IMR-90 (cell line): ENCODE measurements around the gene C22orf31. TPM values are rescaled to one million over a fixed set of nuclear protein-coding genes. Genes with fewer than 3 reads are reported as not detected.

Experiments used
- ATAC-seq: fragments of 200-7000 bp; cut with Tn5 transposase; 2 replicates; pipeline ENCODE4 v1.9.1; 2020; ENCODE audit warnings: low read depth, mild to moderate bottlenecking, moderate library complexity
- BruUV-seq: library from RNA; stranded (reverse); fragments of 400-500 nt; replicated peaks from 2 replicates; lab custom pipeline; 2021; lab: Mats Ljungman, UMichigan
- CTCF ChIA-PET: fragments of 300-600 bp; formaldehyde crosslinking; extraction: SDS; loops from one replicate; lab custom pipeline; 2021; ENCODE audit warnings: antibody characterized with exemption; lab: Yijun Ruan, JAX
- POLR2A ChIA-PET: fragments of 300-600 bp; sonication (Branson Sonifier 250); formaldehyde crosslinking; loops from one replicate; lab custom pipeline; 2022; ENCODE audit warnings: antibody characterized with exemption; ENCODE audit not compliant: unreplicated experiment; lab: Charles Lee
- DNase-seq: peaks from one replicate; pipeline ENCODE4 v3.0.0; 2013
- H2AFZ ChIP-seq: replicated peaks from 2 replicates; pipeline ENCODE3; 2013; ENCODE audit warnings: low read length, mild to moderate bottlenecking; ENCODE audit not compliant: poor library complexity
- H2AK5ac ChIP-seq: 2 replicates; pipeline ENCODE4 v1.6.1; 2013; ENCODE audit warnings: low read depth, low read length, inconsistent platforms
- H2AK9ac ChIP-seq: replicated peaks from 2 replicates; pipeline ENCODE3; 2013; ENCODE audit warnings: mild to moderate bottlenecking, low read depth, low read length, moderate library complexity; ENCODE audit not compliant: poor library complexity
- H2BK120ac ChIP-seq: 2 replicates; pipeline ENCODE4 v1.6.1; 2013; ENCODE audit warnings: low read depth, low read length, inconsistent platforms
- H2BK15ac ChIP-seq: 3 replicates; pipeline ENCODE4 v1.6.1; 2013; ENCODE audit warnings: low read depth, low read length, inconsistent platforms
- H2BK20ac ChIP-seq: 2 replicates; pipeline ENCODE4 v1.6.1; 2013; ENCODE audit warnings: low read depth, mild to moderate bottlenecking, inconsistent platforms, low read length, moderate library complexity
- H2BK5ac ChIP-seq: 2 replicates; pipeline ENCODE4 v1.6.1; 2013; ENCODE audit warnings: mild to moderate bottlenecking, low read depth, low read length, inconsistent platforms; ENCODE audit not compliant: poor library complexity, severe bottlenecking
- H3K14ac ChIP-seq: replicated peaks from 2 replicates; pipeline ENCODE4 v1.6.1; 2013; ENCODE audit warnings: low read depth, low read length, inconsistent platforms
- H3K18ac ChIP-seq: 2 replicates; pipeline ENCODE4 v1.6.1; 2013; ENCODE audit warnings: low read depth, low read length, control low read depth
- H3K23ac ChIP-seq: 2 replicates; pipeline ENCODE4 v1.6.1; 2013; ENCODE audit warnings: low read depth, low read length, inconsistent platforms
- H3K27ac ChIP-seq: 2 replicates; pipeline ENCODE4 v1.5.1; 2013; ENCODE audit warnings: mild to moderate bottlenecking, control low read depth, low read length; ENCODE audit not compliant: insufficient read depth
- H3K27me3 ChIP-seq: 2 replicates; pipeline ENCODE4 v1.6.1; 2013; ENCODE audit warnings: low read length; ENCODE audit not compliant: control insufficient read depth, insufficient read depth
- H3K36me3 ChIP-seq: 2 replicates; pipeline ENCODE4 v1.6.1; 2013; ENCODE audit warnings: low read length, mixed read lengths; ENCODE audit not compliant: control insufficient read depth, insufficient read depth
- H3K4ac ChIP-seq: 2 replicates; pipeline ENCODE4 v1.6.1; 2013; ENCODE audit warnings: low read depth, low read length, inconsistent platforms
- H3K4me1 ChIP-seq: 2 replicates; pipeline ENCODE4 v1.6.1; 2013; ENCODE audit warnings: low read length, mixed read lengths; ENCODE audit not compliant: control insufficient read depth, insufficient read depth
- H3K4me2 ChIP-seq: 2 replicates; pipeline ENCODE4 v1.6.1; 2013; ENCODE audit warnings: low read depth, mild to moderate bottlenecking, control low read depth, low read length, moderate library complexity
- H3K4me3 ChIP-seq: 2 replicates; pipeline ENCODE4 v1.5.1; 2013; ENCODE audit warnings: low read depth, mild to moderate bottlenecking, control low read depth, low read length, moderate library complexity; ENCODE audit not compliant: insufficient read depth
- H3K56ac ChIP-seq: 2 replicates; pipeline ENCODE4 v1.6.1; 2013; ENCODE audit warnings: low read length, inconsistent platforms; ENCODE audit not compliant: insufficient read depth; ENCODE audit errors: extremely low read depth
- H3K79me1 ChIP-seq, 2 experiments: 2 replicates each; pipeline ENCODE4 v1.6.1; 2013; ENCODE audit warnings: low read length in 2 of 2, inconsistent platforms in 1 of 2, low read depth in 1 of 2
- H3K9ac ChIP-seq: 2 replicates; pipeline ENCODE4 v1.6.1; 2013; ENCODE audit warnings: low read depth, low read length, control low read depth
- H3K9me1 ChIP-seq: 2 replicates; pipeline ENCODE4 v1.6.1; 2013; ENCODE audit warnings: low read length, inconsistent platforms; ENCODE audit not compliant: insufficient read depth
- H3K9me3 ChIP-seq: 2 replicates; pipeline ENCODE4 v1.6.1; 2013; ENCODE audit warnings: low read length; ENCODE audit not compliant: control insufficient read depth, insufficient read depth
- H4K20me1 ChIP-seq: 2 replicates; pipeline ENCODE4 v1.6.1; 2013; ENCODE audit warnings: low read length, inconsistent platforms; ENCODE audit not compliant: insufficient read depth
- H4K5ac ChIP-seq: 2 replicates; pipeline ENCODE4 v1.6.1; 2013; ENCODE audit warnings: mild to moderate bottlenecking, low read depth, low read length, control low read depth
- H4K8ac ChIP-seq, 2 experiments: 2 replicates each; pipeline ENCODE4 v1.6.1; 2013; ENCODE audit warnings: low read depth in 2 of 2, low read length in 2 of 2, control low read depth in 1 of 2, inconsistent platforms in 1 of 2
- H4K91ac ChIP-seq: 2 replicates; pipeline ENCODE4 v1.6.1; 2013; ENCODE audit warnings: low read depth, low read length, inconsistent platforms; ENCODE audit not compliant: insufficient read depth
- BHLHE40 ChIP-seq: fragments of 150-350 bp; IDR thresholded peaks from 2 replicates; pipeline ENCODE4 v1.6.1; 2016; ENCODE audit warnings: mild to moderate bottlenecking, low read depth, low read length
- CEBPB ChIP-seq: IDR thresholded peaks from 2 replicates; pipeline ENCODE4 v1.6.1; 2012; ENCODE audit warnings: low read depth, low read length, improper control_type of control experiment
- CHD1 ChIP-seq: IDR thresholded peaks from 2 replicates; pipeline ENCODE4 v1.6.1; 2012; ENCODE audit warnings: low read depth, low read length, improper control_type of control experiment
- CTCF ChIP-seq: conservative IDR thresholded peaks from 2 replicates; pipeline ENCODE4 v1.5.1; 2012; ENCODE audit warnings: mild to moderate bottlenecking, low read depth, low read length, improper control_type of control experiment
- ELK1 ChIP-seq: fragments of 150-350 bp; IDR thresholded peaks from 2 replicates; pipeline ENCODE4 v1.6.1; 2016; ENCODE audit warnings: low read depth, mild to moderate bottlenecking, low read length, moderate library complexity, borderline replicate concordance
- FOS ChIP-seq: fragments of 150-350 bp; IDR thresholded peaks from 2 replicates; pipeline ENCODE4 v1.6.1; 2016; ENCODE audit warnings: low read depth, low read length
- MAFK ChIP-seq: IDR thresholded peaks from 2 replicates; pipeline ENCODE4 v1.6.1; 2012; ENCODE audit warnings: low read depth, low read length, improper control_type of control experiment
- MAZ ChIP-seq: IDR thresholded peaks from 2 replicates; pipeline ENCODE4 v1.6.1; 2012; ENCODE audit warnings: low read depth, mild to moderate bottlenecking, low read length, improper control_type of control experiment, moderate library complexity, borderline replicate concordance
- MXI1 ChIP-seq: IDR thresholded peaks from 2 replicates; pipeline ENCODE4 v1.6.1; 2012; ENCODE audit warnings: low read depth, mild to moderate bottlenecking, low read length, moderate library complexity, borderline replicate concordance
- NFE2L2 ChIP-seq: fragments of 150-350 bp; IDR thresholded peaks from 2 replicates; pipeline ENCODE4 v1.6.1; 2016; ENCODE audit warnings: low read depth, mild to moderate bottlenecking, low read length
- POLR2A ChIP-seq: IDR thresholded peaks from 2 replicates; pipeline ENCODE4 v1.6.1; 2012; ENCODE audit warnings: mild to moderate bottlenecking, low read depth, low read length
- RAD21 ChIP-seq: IDR thresholded peaks from 2 replicates; pipeline ENCODE4 v1.6.1; 2012; ENCODE audit warnings: low read length, improper control_type of control experiment
- RCOR1 ChIP-seq: IDR thresholded peaks from 2 replicates; pipeline ENCODE4 v1.6.1; 2012; ENCODE audit warnings: mild to moderate bottlenecking, low read length, improper control_type of control experiment; ENCODE audit not compliant: insufficient replicate concordance
- RFX5 ChIP-seq: IDR thresholded peaks from 2 replicates; pipeline ENCODE4 v1.8.0; 2012; ENCODE audit warnings: low read depth, mild to moderate bottlenecking, low read length, moderate library complexity
- SMC3 ChIP-seq: fragments of 150-350 bp; IDR thresholded peaks from 2 replicates; pipeline ENCODE4 v1.6.1; 2016; ENCODE audit warnings: low read depth, mild to moderate bottlenecking, antibody characterized with exemption, low read length, moderate library complexity
- USF2 ChIP-seq: fragments of 150-350 bp; IDR thresholded peaks from 2 replicates; pipeline ENCODE4 v1.6.1; 2017; ENCODE audit warnings: mild to moderate bottlenecking, antibody characterized with exemption, low read length, low read depth
- WGBS, 2 experiments: methylation state at CpG; one replicate each; pipeline versions ENCODE4 v1.1.5 to v1.1.7; 2013; ENCODE audit warnings: missing lambda C conversion rate in 2 of 2; ENCODE audit not compliant: insufficient read length in 1 of 2; ENCODE audit errors: extremely low coverage in 2 of 2; 5-methylcytosine and 5-hydroxymethylcytosine counted together
- dilution Hi-C: fragments of 300-500 bp; cut with HindIII; formaldehyde crosslinking; loops from one replicate; pipeline ENCODE4 v1.14.3; 2018; ENCODE audit warnings: low sequenced_read_pairs; ENCODE audit not compliant: unreplicated experiment
- in situ Hi-C: fragments of 300-500 bp; cut with MboI; formaldehyde crosslinking; loops from 3 replicates; pipeline ENCODE4 v1.14.3; 2019; ENCODE audit warnings: low sequenced_read_pairs, inconsistent platforms, mixed read lengths
- intact Hi-C: fragments of 100-400 bp; cut with micrococcal nuclease; formaldehyde crosslinking; loops from 2 replicates; pipeline ENCODE4 v1.10.0; 2022
- polyA plus RNA-seq, 3 experiments: library from polyadenylated mRNA; depleted of rRNA; stranded (reverse); fragments of >200 nt; gene quantifications; 2 replicates each; pipeline ENCODE4 v1.2.3, GENCODE V29; 2012; ENCODE audit warnings: low replicate concordance in 1 of 3
- total RNA-seq: library from RNA; depleted of rRNA; stranded (reverse); fragments of >200 nt; gene quantifications from 2 replicates; pipeline ENCODE4 v1.2.3, GENCODE V29; 2012

Gene C22orf31
- total and polyA plus RNA-seq, 2 of the 4 experiments (the other 2 are of a cell fraction), result not detected

GRCh38 chr22:29012952-29013351 is 48.7 kb downstream of the C22orf31 start:
- Histone ChIP-seq H3K4me3 (no peak overlapping the region), H3K9me1 (no peaks in the 10 kb centered on the region), H3K36me3 (no peaks in the 10 kb centered on the region), H4K91ac (no peak overlapping the region), H3K4ac (no peak overlapping the region), H2BK15ac (no peak overlapping the region), H3K18ac (no peak overlapping the region), H3K14ac (no peak overlapping the region), H2BK120ac (no peak overlapping the region), H2BK5ac (no peak overlapping the region), H2BK20ac (no peak overlapping the region), H3K4me1 (no peaks in the 10 kb centered on the region), H3K9me3 (no peaks in the 10 kb centered on the region), H4K5ac (no peak overlapping the region), H3K27me3 (no peaks in the 10 kb centered on the region), H3K23ac (no peak overlapping the region), H2AK5ac (no peak overlapping the region), H3K56ac (no peak overlapping the region), H3K79me1 (no peaks in the 10 kb centered on the region; a peak in 1 of 4 replicates), H3K27ac (no peak overlapping the region), H2AK9ac (no peak overlapping the region), H4K20me1 (no peaks in the 10 kb centered on the region), H3K4me2 (no peak overlapping the region), H2AFZ (no peak overlapping the region), H4K8ac (no peak overlapping the region), H3K9ac (no peak overlapping the region)
- in situ Hi-C loops, result no loop called here
- POLR2A ChIA-PET, result no interaction called here
- no peak for DNase-seq
- CTCF ChIA-PET, result no interaction called here
- ATAC-seq, result no peak
- no TSS peak for BruUV-seq
- dilution Hi-C loops, result no loop called here
- intact Hi-C loops, result no loop called here
- TF ChIP-seq CHD1 (no peak), FOS (no peak), BHLHE40 (no peak), SMC3 (no peak), RCOR1 (no peak), MXI1 (no peak), MAZ (no peak), CTCF (no peak), USF2 (no peak), POLR2A (no peak), CEBPB (no peak), RFX5 (no peak), RAD21 (no peak), NFE2L2 (no peak), ELK1 (no peak), MAFK (no peak)
- no CpG with 5 or more reads among the region's 4 CpGs for WGBS, 2 experiments
